IMR-90 (cell line): ENCODE data around the gene IRF2. TPM values are rescaled to one million over a fixed set of nuclear protein-coding genes. Genes with fewer than 3 reads are reported as not detected.

Experiments
- ATAC-seq: fragments of 200-7000 bp; cut with Tn5 transposase; 2 replicates; pipeline ENCODE4 v1.9.1; 2020; ENCODE audit warnings: low read depth, mild to moderate bottlenecking, moderate library complexity
- BruUV-seq: library from RNA; stranded (reverse); fragments of 400-500 nt; replicated peaks from 2 replicates; lab custom pipeline; 2021; lab: Mats Ljungman, UMichigan
- CTCF ChIA-PET: fragments of 300-600 bp; formaldehyde crosslinking; extraction: SDS; loops from one replicate; lab custom pipeline; 2021; ENCODE audit warnings: antibody characterized with exemption; lab: Yijun Ruan, JAX
- POLR2A ChIA-PET: fragments of 300-600 bp; sonication (Branson Sonifier 250); formaldehyde crosslinking; loops from one replicate; lab custom pipeline; 2022; ENCODE audit warnings: antibody characterized with exemption; ENCODE audit not compliant: unreplicated experiment; lab: Charles Lee
- DNase-seq: peaks from one replicate; pipeline ENCODE4 v3.0.0; 2013
- H2AFZ ChIP-seq: replicated peaks from 2 replicates; pipeline ENCODE3; 2013; ENCODE audit warnings: low read length, mild to moderate bottlenecking; ENCODE audit not compliant: poor library complexity
- H2AK5ac ChIP-seq: 2 replicates; pipeline ENCODE4 v1.6.1; 2013; ENCODE audit warnings: low read depth, low read length, inconsistent platforms
- H2AK9ac ChIP-seq: replicated peaks from 2 replicates; pipeline ENCODE3; 2013; ENCODE audit warnings: mild to moderate bottlenecking, low read depth, low read length, moderate library complexity; ENCODE audit not compliant: poor library complexity
- H2BK120ac ChIP-seq: 2 replicates; pipeline ENCODE4 v1.6.1; 2013; ENCODE audit warnings: low read depth, low read length, inconsistent platforms
- H2BK15ac ChIP-seq: 3 replicates; pipeline ENCODE4 v1.6.1; 2013; ENCODE audit warnings: low read depth, low read length, inconsistent platforms
- H2BK20ac ChIP-seq: 2 replicates; pipeline ENCODE4 v1.6.1; 2013; ENCODE audit warnings: low read depth, mild to moderate bottlenecking, inconsistent platforms, low read length, moderate library complexity
- H2BK5ac ChIP-seq: 2 replicates; pipeline ENCODE4 v1.6.1; 2013; ENCODE audit warnings: mild to moderate bottlenecking, low read depth, low read length, inconsistent platforms; ENCODE audit not compliant: poor library complexity, severe bottlenecking
- H3K14ac ChIP-seq: replicated peaks from 2 replicates; pipeline ENCODE4 v1.6.1; 2013; ENCODE audit warnings: low read depth, low read length, inconsistent platforms
- H3K18ac ChIP-seq: 2 replicates; pipeline ENCODE4 v1.6.1; 2013; ENCODE audit warnings: low read depth, low read length, control low read depth
- H3K23ac ChIP-seq: 2 replicates; pipeline ENCODE4 v1.6.1; 2013; ENCODE audit warnings: low read depth, low read length, inconsistent platforms
- H3K27ac ChIP-seq: 2 replicates; pipeline ENCODE4 v1.5.1; 2013; ENCODE audit warnings: mild to moderate bottlenecking, control low read depth, low read length; ENCODE audit not compliant: insufficient read depth
- H3K27me3 ChIP-seq: 2 replicates; pipeline ENCODE4 v1.6.1; 2013; ENCODE audit warnings: low read length; ENCODE audit not compliant: control insufficient read depth, insufficient read depth
- H3K36me3 ChIP-seq: 2 replicates; pipeline ENCODE4 v1.6.1; 2013; ENCODE audit warnings: low read length, mixed read lengths; ENCODE audit not compliant: control insufficient read depth, insufficient read depth
- H3K4ac ChIP-seq: 2 replicates; pipeline ENCODE4 v1.6.1; 2013; ENCODE audit warnings: low read depth, low read length, inconsistent platforms
- H3K4me1 ChIP-seq: 2 replicates; pipeline ENCODE4 v1.6.1; 2013; ENCODE audit warnings: low read length, mixed read lengths; ENCODE audit not compliant: control insufficient read depth, insufficient read depth
- H3K4me2 ChIP-seq: 2 replicates; pipeline ENCODE4 v1.6.1; 2013; ENCODE audit warnings: low read depth, mild to moderate bottlenecking, control low read depth, low read length, moderate library complexity
- H3K4me3 ChIP-seq: 2 replicates; pipeline ENCODE4 v1.5.1; 2013; ENCODE audit warnings: low read depth, mild to moderate bottlenecking, control low read depth, low read length, moderate library complexity; ENCODE audit not compliant: insufficient read depth
- H3K56ac ChIP-seq: 2 replicates; pipeline ENCODE4 v1.6.1; 2013; ENCODE audit warnings: low read length, inconsistent platforms; ENCODE audit not compliant: insufficient read depth; ENCODE audit errors: extremely low read depth
- H3K79me1 ChIP-seq, 2 experiments: 2 replicates each; pipeline ENCODE4 v1.6.1; 2013; ENCODE audit warnings: low read length in 2 of 2, inconsistent platforms in 1 of 2, low read depth in 1 of 2
- H3K9ac ChIP-seq: 2 replicates; pipeline ENCODE4 v1.6.1; 2013; ENCODE audit warnings: low read depth, low read length, control low read depth
- H3K9me1 ChIP-seq: 2 replicates; pipeline ENCODE4 v1.6.1; 2013; ENCODE audit warnings: low read length, inconsistent platforms; ENCODE audit not compliant: insufficient read depth
- H3K9me3 ChIP-seq: 2 replicates; pipeline ENCODE4 v1.6.1; 2013; ENCODE audit warnings: low read length; ENCODE audit not compliant: control insufficient read depth, insufficient read depth
- H4K20me1 ChIP-seq: 2 replicates; pipeline ENCODE4 v1.6.1; 2013; ENCODE audit warnings: low read length, inconsistent platforms; ENCODE audit not compliant: insufficient read depth
- H4K5ac ChIP-seq: 2 replicates; pipeline ENCODE4 v1.6.1; 2013; ENCODE audit warnings: mild to moderate bottlenecking, low read depth, low read length, control low read depth
- H4K8ac ChIP-seq, 2 experiments: 2 replicates each; pipeline ENCODE4 v1.6.1; 2013; ENCODE audit warnings: low read depth in 2 of 2, low read length in 2 of 2, control low read depth in 1 of 2, inconsistent platforms in 1 of 2
- H4K91ac ChIP-seq: 2 replicates; pipeline ENCODE4 v1.6.1; 2013; ENCODE audit warnings: low read depth, low read length, inconsistent platforms; ENCODE audit not compliant: insufficient read depth
- CHD1 ChIP-seq: IDR thresholded peaks from 2 replicates; pipeline ENCODE4 v1.6.1; 2012; ENCODE audit warnings: low read depth, low read length, improper control_type of control experiment
- ELK1 ChIP-seq: fragments of 150-350 bp; IDR thresholded peaks from 2 replicates; pipeline ENCODE4 v1.6.1; 2016; ENCODE audit warnings: low read depth, mild to moderate bottlenecking, low read length, moderate library complexity, borderline replicate concordance
- MAZ ChIP-seq: IDR thresholded peaks from 2 replicates; pipeline ENCODE4 v1.6.1; 2012; ENCODE audit warnings: low read depth, mild to moderate bottlenecking, low read length, improper control_type of control experiment, moderate library complexity, borderline replicate concordance
- NFE2L2 ChIP-seq: fragments of 150-350 bp; IDR thresholded peaks from 2 replicates; pipeline ENCODE4 v1.6.1; 2016; ENCODE audit warnings: low read depth, mild to moderate bottlenecking, low read length
- POLR2A ChIP-seq: IDR thresholded peaks from 2 replicates; pipeline ENCODE4 v1.6.1; 2012; ENCODE audit warnings: mild to moderate bottlenecking, low read depth, low read length
- RAD21 ChIP-seq: IDR thresholded peaks from 2 replicates; pipeline ENCODE4 v1.6.1; 2012; ENCODE audit warnings: low read length, improper control_type of control experiment
- RFX5 ChIP-seq: IDR thresholded peaks from 2 replicates; pipeline ENCODE4 v1.8.0; 2012; ENCODE audit warnings: low read depth, mild to moderate bottlenecking, low read length, moderate library complexity
- USF2 ChIP-seq: fragments of 150-350 bp; IDR thresholded peaks from 2 replicates; pipeline ENCODE4 v1.6.1; 2017; ENCODE audit warnings: mild to moderate bottlenecking, antibody characterized with exemption, low read length, low read depth
- WGBS, 2 experiments: methylation state at CpG; one replicate each; pipeline versions ENCODE4 v1.1.5 to v1.1.7; 2013; ENCODE audit warnings: missing lambda C conversion rate in 2 of 2; ENCODE audit not compliant: insufficient read length in 1 of 2; ENCODE audit errors: extremely low coverage in 2 of 2; 5-methylcytosine and 5-hydroxymethylcytosine counted together
- dilution Hi-C: fragments of 300-500 bp; cut with HindIII; formaldehyde crosslinking; loops from one replicate; pipeline ENCODE4 v1.14.3; 2018; ENCODE audit warnings: low sequenced_read_pairs; ENCODE audit not compliant: unreplicated experiment
- in situ Hi-C: fragments of 300-500 bp; cut with MboI; formaldehyde crosslinking; loops from 3 replicates; pipeline ENCODE4 v1.14.3; 2019; ENCODE audit warnings: low sequenced_read_pairs, inconsistent platforms, mixed read lengths
- intact Hi-C: fragments of 100-400 bp; cut with micrococcal nuclease; formaldehyde crosslinking; loops from 2 replicates; pipeline ENCODE4 v1.10.0; 2022
- polyA plus RNA-seq, 3 experiments: library from polyadenylated mRNA; depleted of rRNA; stranded (reverse); fragments of >200 nt; gene quantifications; 2 replicates each; pipeline ENCODE4 v1.2.3, GENCODE V29; 2012; ENCODE audit warnings: low replicate concordance in 1 of 3
- total RNA-seq: library from RNA; depleted of rRNA; stranded (reverse); fragments of >200 nt; gene quantifications from 2 replicates; pipeline ENCODE4 v1.2.3, GENCODE V29; 2012

IRF2 gene
- total and polyA plus RNA-seq, 2 of the 4 experiments (the other 2 are of a cell fraction): 16.5 to 21.9 TPM

- TF ChIP-seq RAD21: no peak
Measured at GRCh38 chr4:184432127-184432922, 42.0 kb downstream of the IRF2 start (continued).

- H4K20me1 ChIP-seq: peaks cover 17% of the 10 kb centered on the region
- H3K4me2 ChIP-seq: no peak overlapping the region
- no peak overlapping the region for H2BK120ac ChIP-seq
- DNase-seq (no peak), ATAC-seq (no peak)
- intact Hi-C loops: no loop called here
- H3K14ac ChIP-seq: no peak overlapping the region
- H3K79me1 ChIP-seq: peaks cover 32 to 71% of the 10 kb centered on the region in 2 experiments
- ChIA-PET POLR2A (interaction anchor here (1.0 kb wide), 1 partner anchor 19 kb away, joined by 3 read pairs; no protein-coding TSS in a partner anchor), CTCF (no interaction called here)
- TF ChIP-seq CHD1: no peak
- TF ChIP-seq POLR2A: no peak
- no peak for TF ChIP-seq ELK1
- TF ChIP-seq RAD21: no peak
- no peak for TF ChIP-seq USF2
- no peak for TF ChIP-seq NFE2L2
- no peak for TF ChIP-seq MAZ
- no peak for TF ChIP-seq RFX5
- no peak overlapping the region for H3K4ac ChIP-seq
- H3K18ac ChIP-seq: no peak overlapping the region
- H3K56ac ChIP-seq: no peak overlapping the region
- H3K23ac ChIP-seq: no peak overlapping the region
- dilution Hi-C loops: no loop called here
- H2AK5ac ChIP-seq: no peak overlapping the region
- no peak overlapping the region for H2AK9ac ChIP-seq
- H4K8ac ChIP-seq: no peak overlapping the region
- H3K27ac ChIP-seq: no peak overlapping the region
- in situ Hi-C loops: no loop called here
- no peak overlapping the region for H4K91ac ChIP-seq
- H3K27me3 ChIP-seq: no peaks in the 10 kb centered on the region
- no peak overlapping the region for H2BK15ac ChIP-seq
- BruUV-seq: no TSS peak
- no peaks in the 10 kb centered on the region for H3K9me3 ChIP-seq
- H2AFZ ChIP-seq: no peak overlapping the region
- H4K5ac ChIP-seq: no peak overlapping the region
- peaks cover 33% of the 10 kb centered on the region for H3K36me3 ChIP-seq
- H2BK20ac ChIP-seq: no peak overlapping the region
- H3K4me1 ChIP-seq: peaks cover 6% of the 10 kb centered on the region
- no peak overlapping the region for H3K4me3 ChIP-seq
- peaks cover 19% of the 10 kb centered on the region; the same call in 1 of the 2 replicates for H3K9me1 ChIP-seq
- 94% methylated on average over 2 of the region's 6 CpGs; no CpG with 5 or more reads in 1 of the 2 experiments for WGBS, 2 experiments
- H3K9ac ChIP-seq: no peak overlapping the region
- no peak overlapping the region for H2BK5ac ChIP-seq
Measured at GRCh38 chr4:184430163-184430562, 44.2 kb downstream of the IRF2 start.
